ENCODE measurements around the gene HSPD1. TPM values are rescaled to one million over a fixed set of nuclear protein-coding genes. Genes with fewer than 3 reads are reported as not detected.

HSPD1 gene
- total and polyA plus RNA-seq, 9 of the 15 experiments (the other 6 are each of a cell fraction or from before 2014, with no cell fraction given): 398 to 1,014 (median 622) TPM

GRCh38 chr2:197453123-197453913 lies 46.3 kb downstream of the HSPD1 start, which contains the start of gene COQ10B (continued):
- no peak for TF ChIP-seq SP2 (IDR thresholded peaks at IDR 0.05; ENCODE audit: extremely low read depth, low read depth, low read length, poor library complexity, severe bottlenecking)
- TF ChIP-seq ZBTB17 (CRISPR knock-in tag; IDR thresholded peaks at IDR 0.05): no peak
- no peak for TF ChIP-seq DIDO1 (tag; IDR thresholded peaks at IDR 0.05; ENCODE audit: low read depth)
- TF ChIP-seq MTF1 (CRISPR knock-in tag; IDR thresholded peaks at IDR 0.05; ENCODE audit: borderline replicate concordance): no peak
- TF ChIP-seq RBM34 (IDR thresholded peaks at IDR 0.05; ENCODE audit: borderline replicate concordance, insufficient read depth, low read length): no peak
- no peak for TF ChIP-seq ZNF79 (CRISPR knock-in tag; IDR thresholded peaks at IDR 0.05; ENCODE audit: low read depth)
- no peak; the same call in 1 of the 2 replicates for TF ChIP-seq MXI1 (IDR thresholded peaks at IDR 0.05; ENCODE audit: low read depth, low read length)
- TF ChIP-seq FOXJ2 (tag; IDR thresholded peaks at IDR 0.05): no peak
- no peak for TF ChIP-seq RFX1 (IDR thresholded peaks at IDR 0.05)
- no peak for TF ChIP-seq WHSC1 (IDR thresholded peaks at IDR 0.05; ENCODE audit: low read length)
- TF ChIP-seq ZNF239 (CRISPR knock-in tag; IDR thresholded peaks at IDR 0.05): no peak
- peak; percentile 22; the same call in 1 of the 2 replicates for TF ChIP-seq NFIC (IDR thresholded peaks at IDR 0.05)
- TF ChIP-seq PHF20 (IDR thresholded peaks at IDR 0.05; ENCODE audit: partially characterized antibody): peak; percentile 60
- TF ChIP-seq ZNF584 (CRISPR knock-in tag; IDR thresholded peaks at IDR 0.05; ENCODE audit: low read depth): no peak
- peak; percentile 35; the same call in 1 of the 2 replicates for TF ChIP-seq ARID1B (IDR thresholded peaks at IDR 0.05)
- peak; percentile 85 for TF ChIP-seq ATF7 (IDR thresholded peaks at IDR 0.05)
- TF ChIP-seq ZNF668 (CRISPR knock-in tag; IDR thresholded peaks at IDR 0.05): no peak
- TF ChIP-seq NFYB (IDR thresholded peaks at IDR 0.05; ENCODE audit: extremely low read depth, insufficient read length): peak; percentile 89
- no peak for TF ChIP-seq ZNF609 (CRISPR knock-in tag; IDR thresholded peaks at IDR 0.05; ENCODE audit: borderline replicate concordance)
- TF ChIP-seq CBFA2T3 (IDR thresholded peaks at IDR 0.05): no peak
- TF ChIP-seq TRIM25 (IDR thresholded peaks at IDR 0.05; ENCODE audit: borderline replicate concordance): no peak
- no peak for TF ChIP-seq ZNF311 (CRISPR knock-in tag; IDR thresholded peaks at IDR 0.05)

All from K562 (cell line).